GM19023 (cell line): ENCODE data around the gene CNST.
"Not testable (repeated sequence)": the region's sequence is repeated elsewhere in the genome, so short reads cannot be mapped to it uniquely, and the experiment has no call there.

Experiments used
- ATAC-seq: cut with Tn5 transposase; IDR thresholded peaks from one replicate; pipeline ENCODE4 v1.9.1; 2021; ENCODE audit warnings: mild to moderate bottlenecking, moderate library complexity; ENCODE audit not compliant: unreplicated experiment

CNST gene

DNA sequence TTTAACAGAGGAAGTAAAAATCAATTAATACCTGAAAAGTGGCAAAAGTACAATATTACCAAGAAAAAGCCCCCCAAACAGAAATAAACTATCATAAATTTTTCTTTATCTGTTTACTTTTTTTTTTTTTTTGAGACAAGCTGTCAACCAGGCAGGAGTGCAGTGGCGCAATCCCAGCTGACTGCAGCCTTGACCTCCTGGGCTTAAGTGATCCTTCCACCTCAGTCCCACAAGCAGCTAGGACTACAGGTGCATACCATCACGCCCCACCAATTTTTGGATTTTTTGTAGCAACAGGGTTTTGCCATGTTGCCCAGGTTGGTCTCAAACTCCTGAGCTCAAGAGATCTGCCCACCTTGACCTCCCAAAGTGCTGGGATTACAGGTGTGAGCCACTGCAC lies 8.2 kb upstream of the CNST start:
- ATAC-seq = no peak

DNA sequence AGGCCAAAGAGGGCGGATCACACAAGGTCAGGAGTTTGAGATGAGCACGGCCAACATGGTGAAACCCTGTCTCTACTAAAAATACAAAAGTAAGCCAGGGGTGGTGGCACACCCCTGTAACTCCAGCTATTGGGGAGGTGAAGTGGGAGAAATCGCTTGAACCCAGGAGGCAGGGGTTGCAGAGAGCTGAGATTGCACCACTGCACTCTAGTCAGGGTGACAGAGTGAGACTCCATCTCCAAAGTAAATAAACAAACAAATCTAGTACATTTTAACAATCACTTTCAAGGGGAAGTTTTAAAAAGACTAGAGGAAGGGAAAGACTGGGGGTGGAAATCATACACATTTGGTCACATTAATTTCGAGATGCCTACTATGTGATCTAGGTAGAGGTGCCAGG lies 6.9 kb upstream of the CNST start:
- ATAC-seq = no peak

DNA sequence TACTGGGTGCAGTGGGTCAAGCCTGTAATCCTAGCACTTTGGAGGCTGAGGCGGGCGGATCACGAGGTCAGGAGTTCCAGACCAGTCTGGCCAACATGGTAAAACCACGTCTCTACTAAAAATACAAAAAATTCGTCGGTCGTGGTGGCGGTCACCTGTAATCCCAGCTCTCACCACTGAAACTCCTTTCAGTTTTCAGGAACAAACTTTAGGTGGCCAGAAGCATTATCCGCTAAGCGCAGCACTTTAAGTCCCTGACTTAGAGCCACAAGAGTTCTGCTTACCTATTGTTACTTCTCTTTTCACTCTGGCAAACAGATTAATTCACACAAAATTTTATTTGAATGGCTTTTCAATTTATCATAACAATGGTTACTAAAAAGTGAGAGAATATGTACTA lies 5.4 kb upstream of the CNST start:
- ATAC-seq = not testable (repeated sequence)

DNA sequence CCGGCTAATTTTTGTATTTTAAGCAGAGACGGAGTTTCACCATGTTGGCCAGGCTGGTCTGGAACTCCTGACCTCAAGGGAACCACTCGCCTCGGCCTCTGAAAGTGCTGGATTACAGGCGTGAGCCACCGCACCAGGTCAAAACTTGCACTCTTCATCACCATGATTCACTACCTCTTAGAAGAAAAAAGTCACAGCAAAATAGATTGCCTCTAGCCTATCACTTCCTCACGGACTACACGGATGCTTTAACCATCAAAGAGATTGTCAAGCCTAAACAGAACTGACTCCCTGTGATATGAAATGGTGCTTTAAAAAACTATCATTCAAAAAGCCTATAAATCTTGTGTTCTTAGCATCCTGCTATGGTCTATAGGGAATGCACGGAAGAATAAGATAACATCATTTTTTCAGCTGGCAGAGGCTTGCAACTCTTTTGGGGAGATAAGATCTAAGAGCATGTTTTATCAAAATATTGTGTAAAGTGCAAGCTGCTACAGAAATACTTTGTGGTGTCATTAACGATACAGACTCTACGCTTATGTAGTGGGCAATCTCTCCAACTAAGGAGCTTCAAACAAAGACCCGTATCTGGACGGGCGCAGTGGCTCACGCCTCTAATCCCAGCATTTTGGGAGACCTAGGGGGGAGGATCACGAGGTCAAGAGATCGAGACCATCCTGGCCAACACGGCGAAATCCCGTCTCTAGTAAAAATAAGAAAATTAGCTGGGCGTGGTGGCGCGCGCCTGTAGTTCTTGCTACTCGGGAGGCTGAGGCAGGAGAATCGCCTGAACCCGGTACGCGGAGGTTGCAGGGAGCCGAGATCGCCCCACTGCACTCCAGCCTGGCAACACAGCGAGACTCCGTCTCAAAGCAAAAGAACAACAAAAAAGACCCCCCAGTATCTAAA lies 1.2 kb upstream of the CNST start:
- ATAC-seq = no peak

GRCh38 chr1:246565751-246566127 lies 517 bp upstream of the CNST start:
- no peak for ATAC-seq

DNA sequence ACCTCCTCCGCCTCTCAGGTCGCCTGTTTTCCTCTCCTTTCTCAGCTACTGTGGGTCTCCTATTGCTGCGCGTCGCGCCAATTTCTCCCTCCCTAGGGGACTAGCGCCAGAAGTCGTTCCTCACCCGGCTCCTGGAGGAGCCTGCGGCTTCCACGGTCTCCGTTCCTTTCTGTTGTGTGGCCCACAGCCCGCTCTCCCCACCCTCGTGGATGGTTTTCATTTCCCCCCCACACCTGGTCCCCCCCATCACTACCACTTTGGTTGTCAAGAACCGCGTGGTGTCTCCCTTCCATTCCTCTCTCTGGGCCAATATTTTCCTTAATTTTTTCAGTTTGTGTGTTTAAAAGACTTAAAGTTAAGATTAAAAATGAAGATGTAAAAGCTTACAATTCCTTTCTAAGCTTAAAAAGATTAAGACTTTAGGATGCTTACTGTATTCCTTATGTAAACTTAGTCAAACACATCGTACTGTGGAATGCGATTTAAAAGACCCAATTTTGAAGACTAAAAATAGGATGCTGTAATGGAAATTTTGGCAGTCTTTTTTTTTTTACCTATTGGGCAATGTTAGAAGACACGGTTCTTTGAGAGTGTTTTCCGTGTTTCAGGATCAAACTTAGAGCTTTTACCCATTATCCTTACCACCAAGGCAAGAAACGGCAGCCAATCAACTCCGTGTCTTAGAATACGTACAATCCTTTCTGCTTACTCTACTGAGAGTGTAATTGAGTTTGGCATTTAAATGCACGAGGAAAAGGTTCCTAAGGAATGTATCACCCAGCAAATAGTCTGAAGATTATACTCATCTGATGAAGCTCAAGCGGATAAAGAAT lies 773 bp downstream of the CNST start:
- ATAC-seq = peak; percentile 28

DNA sequence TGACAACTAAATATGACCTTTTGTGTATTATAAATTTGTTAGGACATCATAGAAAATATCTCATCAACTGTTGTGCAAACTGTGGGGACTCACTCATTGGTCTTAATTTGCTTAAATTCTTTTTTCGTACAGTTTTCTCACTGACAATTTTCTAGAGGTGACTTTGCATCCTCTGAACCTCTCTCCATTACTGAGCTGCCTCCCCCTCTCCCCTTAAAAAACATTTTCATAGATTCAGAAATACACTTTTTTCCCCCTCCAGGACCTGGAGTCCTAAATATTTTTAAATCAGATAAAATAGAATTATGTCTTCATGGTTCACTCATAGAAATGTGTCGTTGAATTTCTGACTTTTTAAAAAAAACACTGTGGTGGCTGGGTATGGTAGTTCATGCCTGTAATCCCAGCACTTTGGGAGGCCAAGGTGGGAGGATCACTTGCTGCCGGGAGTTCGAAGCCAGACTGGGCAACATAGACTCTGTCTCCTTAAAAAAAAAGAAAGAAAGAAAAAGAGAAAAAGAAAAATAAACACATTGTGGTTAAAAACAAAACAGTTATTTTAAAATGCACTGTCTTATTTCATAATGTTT lies 1.5 kb downstream of the CNST start:
- no peak for ATAC-seq

GRCh38 chr1:246569248-246570238 lies 3.3 kb downstream of the CNST start:
- ATAC-seq = no peak

- not testable (repeated sequence) for ATAC-seq
Observed at GRCh38 chr1:246571309-246571708, 5.1 kb downstream of the CNST start.

DNA sequence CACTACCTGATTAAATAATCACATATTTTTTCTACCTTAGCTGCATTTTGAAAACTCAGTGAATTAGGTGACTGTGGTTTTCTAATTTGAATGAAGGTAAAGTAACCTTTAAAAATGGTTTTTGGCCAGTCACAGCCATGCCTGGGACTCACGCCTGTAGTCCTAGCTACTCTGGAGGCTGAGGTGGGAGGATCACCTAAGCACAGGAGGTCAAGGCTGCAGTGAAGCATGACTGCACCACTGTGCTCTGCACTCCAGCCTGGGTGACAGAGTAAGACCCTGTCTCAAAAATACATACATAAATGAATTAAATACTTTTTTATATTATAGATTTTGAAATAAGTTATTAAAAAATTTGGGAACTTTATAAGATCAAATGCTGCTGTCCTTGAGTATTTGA lies 5.7 kb downstream of the CNST start:
- no peak for ATAC-seq

DNA sequence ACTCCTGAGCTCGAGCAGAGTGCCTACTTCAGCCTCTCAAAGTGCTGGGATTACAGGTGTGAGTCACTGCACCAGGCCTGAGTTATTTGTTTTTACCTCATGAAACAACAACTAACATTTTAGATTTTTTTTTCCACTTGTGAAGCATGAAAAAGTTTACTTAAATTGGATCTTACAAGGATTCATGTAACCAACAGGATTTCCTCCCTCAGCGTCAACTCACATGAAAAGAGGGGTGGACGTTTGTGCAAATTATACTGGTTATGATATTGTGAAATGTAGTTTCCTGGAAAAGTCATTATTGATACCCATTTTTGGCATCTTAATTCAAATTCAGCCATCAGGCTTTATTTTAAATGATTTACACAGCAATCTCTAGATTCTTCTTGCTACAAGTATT lies 6.5 kb downstream of the CNST start:
- ATAC-seq = no peak

DNA sequence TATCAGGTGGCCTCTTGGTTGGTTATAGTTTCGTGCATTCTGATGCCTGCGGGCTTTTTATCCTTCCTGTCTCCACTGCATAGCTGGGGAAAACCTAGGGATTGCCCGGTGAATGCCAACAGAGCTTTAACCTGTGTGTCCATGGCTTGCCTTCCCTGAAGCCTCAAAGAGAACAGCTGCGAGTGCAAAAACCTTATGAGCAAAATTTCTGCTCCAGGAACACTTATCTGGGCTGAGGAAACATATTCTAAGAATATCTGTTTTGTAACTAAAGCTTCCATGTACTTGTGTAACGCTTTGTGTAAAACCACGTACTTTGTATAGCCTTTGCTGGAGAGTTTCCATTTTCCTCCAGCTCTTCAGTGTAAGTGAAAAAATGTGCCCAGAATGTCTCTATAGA lies 7.2 kb downstream of the CNST start:
- no peak for ATAC-seq

DNA sequence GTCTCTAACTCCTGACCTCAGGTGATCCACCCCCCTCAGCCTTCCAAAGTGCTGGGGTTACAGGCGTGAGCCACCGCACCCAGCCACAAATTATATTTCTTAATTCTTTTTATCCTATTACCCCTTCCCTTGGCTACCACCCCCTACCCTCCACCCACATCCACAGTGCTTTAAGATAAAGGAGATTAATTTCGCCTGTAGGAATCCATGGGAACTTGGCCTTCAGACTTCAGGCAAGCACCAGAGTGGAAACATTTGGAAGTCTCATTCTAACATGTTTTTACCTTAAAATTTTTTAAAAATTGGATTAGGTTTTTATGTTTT lies 10.4 kb downstream of the CNST start:
- ATAC-seq = no peak

DNA sequence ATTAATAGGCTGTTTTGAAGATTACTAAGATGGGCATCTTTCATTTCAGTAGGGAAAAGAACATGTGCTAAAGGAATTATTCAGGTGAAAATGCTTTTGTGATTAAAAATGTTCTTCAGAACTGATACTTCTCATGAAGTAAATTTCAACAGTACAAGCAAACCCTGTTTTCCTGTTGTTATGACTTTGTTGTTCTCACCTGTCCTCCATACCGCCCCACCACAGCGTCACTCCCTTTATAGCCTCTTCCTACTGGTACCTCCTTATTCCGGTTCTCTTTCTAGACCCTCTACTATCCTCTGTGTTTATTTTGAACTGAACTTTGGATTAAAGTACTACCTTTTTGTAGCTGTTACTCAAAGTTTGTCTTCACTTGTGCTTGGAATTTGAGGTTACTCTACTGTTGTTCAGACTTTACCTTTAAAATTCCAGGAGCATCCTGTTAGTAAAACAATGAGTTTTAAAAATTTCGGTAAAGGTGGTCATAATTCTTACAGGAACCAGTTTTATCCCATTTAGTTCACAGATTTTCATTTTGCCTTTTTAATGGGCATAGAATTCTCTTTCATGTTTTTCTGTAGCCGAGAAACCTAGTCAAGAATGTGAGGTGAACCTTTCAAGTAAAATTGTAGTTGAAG lies 10.9 kb downstream of the CNST start:
- no peak for ATAC-seq

DNA sequence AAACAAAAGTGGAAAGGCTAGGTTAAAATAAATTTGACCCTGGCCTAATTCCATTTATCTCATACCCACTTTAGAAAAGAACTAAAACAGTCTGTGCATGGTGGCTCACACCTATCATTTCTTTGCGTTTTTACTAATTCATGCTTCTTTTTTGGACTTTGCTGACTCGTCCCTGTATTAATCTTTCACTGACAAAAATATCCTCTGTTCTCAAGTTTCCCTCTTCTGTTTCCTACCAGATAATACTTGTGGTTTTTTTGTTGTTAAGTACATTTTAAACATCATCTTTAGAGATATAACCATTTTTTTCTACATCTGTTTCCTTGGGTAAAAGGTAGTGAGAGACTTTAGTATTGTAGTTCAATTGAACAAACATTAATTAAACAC lies 11.5 kb downstream of the CNST start:
- no peak for ATAC-seq

GRCh38 chr1:246579818-246580217 lies 13.6 kb downstream of the CNST start:
- ATAC-seq = peak; percentile 76

GRCh38 chr1:246580497-246581370 lies 14.5 kb downstream of the CNST start:
- no peak for ATAC-seq

DNA sequence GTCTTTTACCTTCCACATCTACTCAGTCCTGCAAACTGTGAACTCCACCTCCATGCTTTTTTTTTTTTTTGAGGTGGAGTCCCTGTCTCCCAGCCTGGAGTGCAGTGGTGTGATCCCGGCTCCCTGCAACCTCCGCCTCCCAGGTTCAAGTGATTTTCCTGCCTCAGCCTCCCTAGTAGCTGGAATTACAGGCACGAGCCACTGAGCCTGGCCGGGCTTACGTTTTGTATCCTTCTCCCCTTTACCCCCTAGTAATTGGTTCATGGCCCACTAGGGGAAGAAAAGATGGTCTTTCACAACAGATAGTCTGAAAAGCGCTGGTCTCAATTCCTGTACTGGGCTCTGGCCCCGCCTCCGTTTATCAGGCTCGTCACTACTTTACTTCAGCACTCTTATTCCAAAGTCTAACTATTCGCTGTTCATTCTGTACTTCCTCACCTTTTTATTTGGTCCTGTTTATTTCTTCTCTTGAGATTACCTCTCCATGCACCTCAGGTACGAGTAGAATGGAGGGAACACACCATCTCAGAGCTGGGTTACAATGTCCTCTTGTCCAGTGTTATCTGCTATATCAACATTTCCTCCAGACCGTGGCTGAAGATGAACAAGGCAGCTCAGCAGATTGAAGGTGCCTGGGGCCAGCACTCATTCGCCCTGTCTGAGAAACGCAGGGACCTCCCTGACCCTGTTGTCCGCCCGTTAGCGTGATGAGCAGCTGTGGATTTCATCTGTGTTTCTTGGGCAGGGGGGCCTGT lies 16.2 kb downstream of the CNST start:
- ATAC-seq = no peak

DNA sequence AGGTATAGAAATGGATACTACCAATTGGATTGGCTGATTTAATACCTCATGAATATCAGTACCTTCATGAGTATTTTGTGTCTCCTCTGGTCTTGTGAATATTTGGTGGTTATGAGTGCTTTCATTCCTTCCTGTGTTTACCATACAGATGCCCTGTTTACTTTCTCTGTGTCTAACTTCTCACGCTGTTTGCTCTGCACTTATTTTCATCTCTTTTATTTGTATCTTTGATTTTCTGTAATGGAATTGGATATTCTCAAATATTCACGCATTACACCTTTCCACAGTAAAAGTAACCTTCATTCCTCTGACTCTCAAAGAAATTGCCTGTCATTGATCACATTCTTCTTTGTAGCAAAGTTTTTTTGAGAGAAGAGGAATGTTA lies 16.8 kb downstream of the CNST start:
- ATAC-seq = no peak
